Measurements from ENCODE around the gene MED26. TPM values are rescaled to one million over a fixed set of nuclear protein-coding genes. Genes with fewer than 3 reads are reported as not detected.

MED26 gene
- total and polyA plus RNA-seq, 2 of the 13 experiments (the other 11 are each of a cell fraction or from before 2014, with no cell fraction given) = 3.5 to 3.8 TPM

GRCh38 chr19:16542045-16542909 is 85.7 kb downstream of the MED26 start, which contains the start of gene CHERP (continued):
- TF ChIP-seq ZNF503 (CRISPR knock-in tag; IDR thresholded peaks at IDR 0.05) (peak; percentile 53; the same call in 1 of the 2 replicates), GMEB1 (CRISPR knock-in tag; IDR thresholded peaks at IDR 0.05; ENCODE audit: borderline replicate concordance) (peak; percentile 92), REXO4 (CRISPR knock-in tag; IDR thresholded peaks at IDR 0.05; ENCODE audit: borderline replicate concordance) (no peak), CEBPZ (IDR thresholded peaks at IDR 0.05; ENCODE audit: low read length) (no peak), ZNF484 (CRISPR knock-in tag; IDR thresholded peaks at IDR 0.05; ENCODE audit: borderline replicate concordance, low read depth) (no peak), ZNF775 (CRISPR knock-in tag; IDR thresholded peaks at IDR 0.05; ENCODE audit: borderline replicate concordance) (peak; percentile 15; the same call in 1 of the 2 replicates), ZBTB10 (CRISPR knock-in tag; IDR thresholded peaks at IDR 0.05; ENCODE audit: borderline replicate concordance) (peak; percentile 69; the same call in 1 of the 2 replicates), PAX8 (CRISPR knock-in tag; IDR thresholded peaks at IDR 0.05; ENCODE audit: borderline replicate concordance) (peak; percentile 52; the same call in 1 of the 2 replicates), TCF12 (IDR thresholded peaks at IDR 0.05) (no peak), TCF12 (CRISPR knock-in tag; IDR thresholded peaks at IDR 0.05) (peak; percentile 57; the same call in 1 of the 2 replicates), UBTF (CRISPR knock-in tag; IDR thresholded peaks at IDR 0.05) (peak; percentile 70), SMAD3 (CRISPR knock-in tag; IDR thresholded peaks at IDR 0.05) (0 out of 2 replicates have a peak, but pooled peaks have one; percentile 0), NR0B2 (CRISPR knock-in tag; IDR thresholded peaks at IDR 0.05) (peak; percentile 71; the same call in 1 of the 2 replicates)
